ENCODE measurements around the gene HTT.
"Not testable (repeated sequence)": the region's sequence is repeated elsewhere in the genome, so short reads cannot be mapped to it uniquely, and the experiment has no call there.

Gene HTT

GRCh38 chr4:3044870-3045819, 29.3 kb upstream of the HTT start:
- peak in 2 of 3 experiments; percentile 33 to 39 for DNase-seq (ENCODE audit: low read depth in 2 of 3, low spot score in 2 of 3)

- DNase-seq (ENCODE audit: low read depth in 2 of 3, low spot score in 2 of 3) = no peak
Observed at GRCh38 chr4:3046162-3046561, 28.3 kb upstream of the HTT start.

GRCh38 chr4:3046623-3047022, 27.9 kb upstream of the HTT start:
- DNase-seq (ENCODE audit: low read depth in 2 of 3, low spot score in 2 of 3) = no peak

- DNase-seq (ENCODE audit: low read depth in 2 of 3, low spot score in 2 of 3) = peak; percentile 24 to 65 (median 47)
Observed at GRCh38 chr4:3047464-3048286, 26.8 kb upstream of the HTT start.

- DNase-seq (ENCODE audit: low read depth in 2 of 3, low spot score in 2 of 3) = not testable (repeated sequence)
Observed at GRCh38 chr4:3051141-3051897, 23.2 kb upstream of the HTT start.

- DNase-seq (ENCODE audit: low read depth in 2 of 3, low spot score in 2 of 3) = no peak
Observed at GRCh38 chr4:3054169-3054759, 20.2 kb upstream of the HTT start.

- DNase-seq (ENCODE audit: low read depth in 2 of 3, low spot score in 2 of 3) = no peak
Observed at GRCh38 chr4:3059943-3060342, 14.5 kb upstream of the HTT start.

- no peak for DNase-seq (ENCODE audit: low read depth in 2 of 3, low spot score in 2 of 3)
Observed at GRCh38 chr4:3060946-3061345, 13.5 kb upstream of the HTT start.

- DNase-seq (ENCODE audit: low read depth in 2 of 3, low spot score in 2 of 3) = no peak
Observed at GRCh38 chr4:3062471-3062870, 12.0 kb upstream of the HTT start.

- DNase-seq (ENCODE audit: low read depth in 2 of 3, low spot score in 2 of 3) = no peak
Observed at GRCh38 chr4:3065551-3065950, 8.9 kb upstream of the HTT start.

- DNase-seq (ENCODE audit: low read depth in 2 of 3, low spot score in 2 of 3) = no peak
Observed at GRCh38 chr4:3066836-3067400, 7.6 kb upstream of the HTT start.

GRCh38 chr4:3067473-3068001, 6.9 kb upstream of the HTT start:
- DNase-seq (ENCODE audit: low read depth in 2 of 3, low spot score in 2 of 3) = no peak

GRCh38 chr4:3069661-3070199, 4.8 kb upstream of the HTT start:
- DNase-seq (ENCODE audit: low read depth in 2 of 3, low spot score in 2 of 3) = no peak

- no peak for DNase-seq (ENCODE audit: low read depth in 2 of 3, low spot score in 2 of 3)
Observed at GRCh38 chr4:3070709-3071500, 3.6 kb upstream of the HTT start.

GRCh38 chr4:3071811-3072210, 2.7 kb upstream of the HTT start:
- no peak for DNase-seq (ENCODE audit: low read depth in 2 of 3, low spot score in 2 of 3)

GRCh38 chr4:3073158-3074077, 1.1 kb upstream of the HTT start:
- peak in 1 of 3 experiments; percentile 7 for DNase-seq (ENCODE audit: low read depth in 2 of 3, low spot score in 2 of 3)

- peak in 1 of 3 experiments; percentile 11 for DNase-seq (ENCODE audit: low read depth in 2 of 3, low spot score in 2 of 3)
Observed at GRCh38 chr4:3074846-3075651, 568 bp downstream of the HTT start.

Data from activated CD8-positive, alpha-beta memory T cell treated with anti-CD3 and anti-CD28 coated beads for 48 hours (primary cell).